Measurements from ENCODE around the gene ZYG11A. TPM values are rescaled to one million over a fixed set of nuclear protein-coding genes. Genes with fewer than 3 reads are reported as not detected.

Gene ZYG11A
- total and polyA plus RNA-seq, 2 of the 8 experiments (the other 6 are each of a cell fraction or from before 2014, with no cell fraction given), result 0.89 to 2.6 TPM

DNA sequence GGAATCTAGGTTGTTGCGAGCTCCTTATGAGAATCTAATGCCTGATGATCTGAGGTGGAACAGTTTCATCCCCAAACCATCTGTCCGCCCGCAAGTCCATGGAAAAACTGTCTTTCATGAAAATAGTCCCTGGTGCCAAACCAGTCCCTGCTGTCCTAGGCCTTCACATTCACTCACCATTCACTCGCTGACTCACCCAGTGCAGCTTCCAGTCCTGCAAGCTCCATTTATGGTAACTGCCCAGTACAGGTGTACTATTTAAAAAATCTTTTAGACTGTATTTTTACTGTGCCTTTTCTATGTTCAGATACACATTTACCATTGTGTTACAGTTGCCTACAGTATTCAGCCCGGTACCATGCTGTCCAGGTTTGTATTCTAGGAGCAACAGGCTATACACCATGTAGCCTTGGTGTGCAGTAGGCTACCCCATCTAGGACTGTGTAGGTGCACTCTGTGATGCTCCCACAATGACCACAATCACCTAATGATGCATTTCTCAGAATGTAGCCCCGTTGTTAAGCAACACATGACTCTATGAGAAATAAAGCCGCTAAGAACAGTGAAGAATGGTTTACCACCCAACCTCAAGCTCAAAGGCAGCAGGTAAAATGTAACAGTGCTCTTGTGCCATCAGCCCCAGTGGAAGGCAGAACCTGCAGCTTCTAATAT lies 76.6 kb downstream of the ZYG11A start:
- ChIA-PET POLR2A (ENCODE audit: partially characterized antibody) (interaction anchor here (0.6 kb wide), 1 partner anchor 244 kb away, joined by 3 read pairs; no protein-coding TSS in a partner anchor), CTCF (ENCODE audit: partially characterized antibody) (interaction anchor here (0.7 to 6.1 kb wide), 5 partner anchors 14 to 268 kb away, joined by 3 to 39 read pairs (median 3); no protein-coding TSS in a partner anchor)
- Histone ChIP-seq H3K79me2 (ENCODE audit: control insufficient read depth in 1 of 2, insufficient read depth in 2 of 2, low read length in 2 of 2) (no peaks in the 10 kb centered on the region), H3K4me2 (ENCODE audit: insufficient read depth in 1 of 2, low read depth in 2 of 2, low read length in 2 of 2) (no peak overlapping the region), H4K20me1 (replicated peaks in 1 of 2; ENCODE audit: control insufficient read depth in 1 of 2, insufficient read depth in 2 of 2, low read length in 2 of 2) (peaks cover 1 to 2% of the 10 kb centered on the region in 2 experiments), H3K4ac (replicated peaks; ENCODE audit: insufficient read length, low read depth, low read length) (no peak overlapping the region), H3K56ac (replicated peaks; ENCODE audit: insufficient read length, low read depth, low read length) (no peak overlapping the region), H3K14ac (ENCODE audit: insufficient read length) (no peak overlapping the region), H4K8ac (ENCODE audit: extremely low read depth, insufficient read depth, low read length) (no peak overlapping the region), H3K9ac (replicated peaks in 1 of 4; ENCODE audit: extremely low read depth in 1 of 4, low read depth in 3 of 4, low read length in 3 of 4) (no peak overlapping the region), H3K79me1 (ENCODE audit: low read depth, low read length) (peaks cover 3% of the 10 kb centered on the region), H2BK20ac (ENCODE audit: low read length) (no peak overlapping the region), H2AFZ (ENCODE audit: low read length) (no peak overlapping the region), H4K5ac (ENCODE audit: insufficient read length, low read depth, low read length) (no peak overlapping the region), H3K4me3 (ENCODE audit: extremely low read depth in 1 of 4, insufficient read depth in 2 of 4, low read depth in 3 of 4, low read length in 4 of 4) (no peak overlapping the region), H3K9me3 (ENCODE audit: insufficient read depth in 2 of 2, low read depth in 1 of 2, low read length in 1 of 2) (no peaks in the 10 kb centered on the region; a peak in 1 of 4 replicates), H3K36me3 (ENCODE audit: control insufficient read depth in 2 of 4, insufficient read depth in 4 of 4, low read length in 3 of 4) (no peaks in the 10 kb centered on the region), H2AK5ac (ENCODE audit: low read depth, low read length) (no peak overlapping the region), H2BK15ac (ENCODE audit: low read length) (no peak overlapping the region), H2BK12ac (ENCODE audit: low read depth, low read length) (no peak overlapping the region), H3K23me2 (ENCODE audit: low read depth, low read length) (peaks cover 2% of the 10 kb centered on the region), H4K91ac (replicated peaks; ENCODE audit: insufficient read length, low read length) (no peak overlapping the region), H3K4me1 (replicated peaks in 1 of 4; ENCODE audit: control insufficient read depth in 3 of 4, insufficient read depth in 4 of 4, low read length in 3 of 4) (no peaks in the 10 kb centered on the region; a peak in 2 of 7 replicates), H3K27ac (ENCODE audit: low read depth, low read length) (no peak overlapping the region), H3K27me3 (replicated peaks in 1 of 4; ENCODE audit: control insufficient read depth in 3 of 4, extremely low read depth in 1 of 4, insufficient read depth in 3 of 4, low read length in 3 of 4) (peaks cover 3 to 28% (median 18%) of the 10 kb centered on the region in 4 experiments), H2BK5ac (ENCODE audit: low read depth, low read length) (no peak overlapping the region), H3K18ac (ENCODE audit: extremely low read depth, low read length) (no peak overlapping the region), H2BK120ac (replicated peaks; ENCODE audit: low read depth, low read length) (no peak overlapping the region), H3K23ac (ENCODE audit: insufficient read length) (no peak overlapping the region)
- DNase-seq (ENCODE audit: low read depth in 1 of 2, low spot score in 2 of 2), result no peak
- TF ChIP-seq FOSL1 (IDR thresholded peaks at IDR 0.05; ENCODE audit: insufficient read depth, low read depth, low read length), result no peak
- no peak for TF ChIP-seq CREB1 (IDR thresholded peaks at IDR 0.05)
- TF ChIP-seq ATF2 (IDR thresholded peaks at IDR 0.05; ENCODE audit: low read length), result no peak
- no peak for TF ChIP-seq TAF1 (IDR thresholded peaks at IDR 0.05; ENCODE audit: low read depth, low read length)
- no peak for TF ChIP-seq NANOG (IDR thresholded peaks at IDR 0.05; ENCODE audit: insufficient read depth, low read depth, low read length, poor library complexity, severe bottlenecking)
- no peak for TF ChIP-seq ASH2L (IDR thresholded peaks at IDR 0.05; ENCODE audit: low read length)
- WGBS, 2 experiments (ENCODE audit: extremely low coverage in 1 of 2, insufficient coverage in 1 of 2, insufficient read length in 1 of 2, insufficient replicate concordance in 2 of 2, low coverage in 1 of 2, low lambda C conversion rate in 2 of 2, missing lambda C conversion rate in 1 of 2), result 89% methylated on average over 7 of the region's 7 CpGs; no CpG with 5 or more reads in 1 of the 2 experiments
- no peak for FAIRE-seq
